Measurements from ENCODE around the gene CCT8. TPM values are rescaled to one million over a fixed set of nuclear protein-coding genes. Genes with fewer than 3 reads are reported as not detected.

The CCT8 gene
- total RNA-seq, 2 donors from 2014 or later: 101 to 105 TPM

GRCh38 chr21:29084372-29084771 lies 10.9 kb upstream of the CCT8 start:
- Histone ChIP-seq H3K4me1 (replicated peaks) (no peaks in the 10 kb centered on the region), H3K4me3 (no peak overlapping the region), H3K9me3 (no peaks in the 10 kb centered on the region), H3K27me3 (replicated peaks; ENCODE audit: insufficient read depth) (no peaks in the 10 kb centered on the region), H3K27ac (no peak overlapping the region), H3K36me3 (no peaks in the 10 kb centered on the region)
- intact Hi-C loops (cut with DNase I): no loop called here
- 46% methylated on average over 2 of the region's 2 CpGs for WGBS
- TF ChIP-seq POLR2AphosphoS5 (IDR thresholded peaks at IDR 0.05): no peak
- no peak for TF ChIP-seq CTCF (IDR thresholded peaks at IDR 0.05)
- TF ChIP-seq POLR2A (IDR thresholded peaks at IDR 0.05): no peak
- DNase-seq (ENCODE audit: low spot score): no peak

GRCh38 chr21:29083306-29083705 lies 9.9 kb upstream of the CCT8 start:
- H3K27ac ChIP-seq: no peak overlapping the region
- H3K4me1 ChIP-seq (replicated peaks): no peaks in the 10 kb centered on the region
- 97% methylated on average over 3 of the region's 3 CpGs for WGBS
- H3K9me3 ChIP-seq: no peaks in the 10 kb centered on the region
- no peak overlapping the region for H3K4me3 ChIP-seq
- no peak for DNase-seq (ENCODE audit: low spot score)
- H3K27me3 ChIP-seq (replicated peaks; ENCODE audit: insufficient read depth): no peaks in the 10 kb centered on the region
- intact Hi-C loops (cut with DNase I): no loop called here
- TF ChIP-seq POLR2A (IDR thresholded peaks at IDR 0.05): no peak
- TF ChIP-seq CTCF (IDR thresholded peaks at IDR 0.05): no peak
- TF ChIP-seq POLR2AphosphoS5 (IDR thresholded peaks at IDR 0.05): no peak
- H3K36me3 ChIP-seq: no peaks in the 10 kb centered on the region

- H3K9me3 ChIP-seq: no peaks in the 10 kb centered on the region
- DNase-seq (ENCODE audit: low spot score): no peak
- no peaks in the 10 kb centered on the region for H3K36me3 ChIP-seq
- no peak overlapping the region for H3K4me3 ChIP-seq
- no peak overlapping the region for H3K27ac ChIP-seq
- no peaks in the 10 kb centered on the region for H3K4me1 ChIP-seq (replicated peaks)
- H3K27me3 ChIP-seq (replicated peaks; ENCODE audit: insufficient read depth): no peaks in the 10 kb centered on the region
- 88% methylated on average over 3 of the region's 3 CpGs for WGBS
- intact Hi-C loops (cut with DNase I): no loop called here
- TF ChIP-seq CTCF (IDR thresholded peaks at IDR 0.05) (no peak), POLR2A (IDR thresholded peaks at IDR 0.05) (no peak), POLR2AphosphoS5 (IDR thresholded peaks at IDR 0.05) (no peak)
Measured at GRCh38 chr21:29082046-29082815, 8.8 kb upstream of the CCT8 start.

GRCh38 chr21:29080454-29080941 lies 7.0 kb upstream of the CCT8 start:
- DNase-seq (ENCODE audit: low spot score): no peak
- H3K27me3 ChIP-seq (replicated peaks; ENCODE audit: insufficient read depth): no peaks in the 10 kb centered on the region
- intact Hi-C loops (cut with DNase I): no loop called here

More at GRCh38 chr21:29080454-29080941, 7.0 kb upstream of the CCT8 start:
- no peak for TF ChIP-seq POLR2AphosphoS5 (IDR thresholded peaks at IDR 0.05)
- TF ChIP-seq POLR2A (IDR thresholded peaks at IDR 0.05): no peak
- no peak for TF ChIP-seq CTCF (IDR thresholded peaks at IDR 0.05)
- 64% methylated on average over 6 of the region's 6 CpGs for WGBS
- H3K4me1 ChIP-seq (replicated peaks): no peaks in the 10 kb centered on the region
- H3K9me3 ChIP-seq: no peaks in the 10 kb centered on the region
- no peaks in the 10 kb centered on the region for H3K36me3 ChIP-seq
- H3K4me3 ChIP-seq: no peak overlapping the region
- H3K27ac ChIP-seq: no peak overlapping the region

All from prostate gland (tissue), 2 donors.